ENCODE measurements around the gene RASGEF1C. TPM values are rescaled to one million over a fixed set of nuclear protein-coding genes. Genes with fewer than 3 reads are reported as not detected.

The RASGEF1C gene
- total RNA-seq, 4 donors from 2014 or later: 1.2 to 3.1 (median 2.5) TPM

- no peak overlapping the region for H3K27ac ChIP-seq (replicated peaks in 1 of 4)
These were observed 110.5 kb downstream of the RASGEF1C start for GRCh38 chr5:180098526-180098925.

DNA sequence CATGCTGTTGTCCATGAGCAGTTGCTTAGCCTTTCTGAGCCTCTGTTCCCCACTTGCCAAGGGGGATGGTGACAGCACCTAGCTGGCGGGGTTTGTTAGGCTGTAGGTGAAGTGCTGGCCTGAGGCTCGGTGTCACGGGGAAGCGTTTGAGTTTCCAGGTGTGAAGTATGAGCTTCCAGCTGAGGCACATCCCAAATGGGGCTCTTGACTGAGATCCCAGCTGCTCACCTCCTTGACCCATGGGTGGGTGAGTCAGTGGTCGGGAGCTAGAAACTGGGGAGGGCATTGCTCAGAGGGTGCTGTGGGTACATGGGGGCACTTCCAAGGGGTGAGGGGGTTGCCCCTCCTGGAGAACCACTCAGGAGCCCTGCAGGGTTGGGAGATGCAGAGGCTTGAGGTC, 111.1 kb downstream of the RASGEF1C start:
- H3K27me3 ChIP-seq: peaks cover 0 to 5% (median 0%) of the 10 kb centered on the region in 4 donors
- no peaks in the 10 kb centered on the region for H3K4me1 ChIP-seq
- no peaks in the 10 kb centered on the region for H3K9me3 ChIP-seq
- intact Hi-C loops (cut with DNase I): no loop called here
- WGBS: 77% methylated on average over 5 of the region's 5 CpGs
- no peak overlapping the region for H3K4me3 ChIP-seq
- no peak for TF ChIP-seq EP300 (IDR thresholded peaks at IDR 0.05)
- no peak for TF ChIP-seq POLR2A (IDR thresholded peaks at IDR 0.05; ENCODE audit: low read depth)
- TF ChIP-seq POLR2AphosphoS5 (IDR thresholded peaks at IDR 0.05): no peak
- TF ChIP-seq, protein P1, sequence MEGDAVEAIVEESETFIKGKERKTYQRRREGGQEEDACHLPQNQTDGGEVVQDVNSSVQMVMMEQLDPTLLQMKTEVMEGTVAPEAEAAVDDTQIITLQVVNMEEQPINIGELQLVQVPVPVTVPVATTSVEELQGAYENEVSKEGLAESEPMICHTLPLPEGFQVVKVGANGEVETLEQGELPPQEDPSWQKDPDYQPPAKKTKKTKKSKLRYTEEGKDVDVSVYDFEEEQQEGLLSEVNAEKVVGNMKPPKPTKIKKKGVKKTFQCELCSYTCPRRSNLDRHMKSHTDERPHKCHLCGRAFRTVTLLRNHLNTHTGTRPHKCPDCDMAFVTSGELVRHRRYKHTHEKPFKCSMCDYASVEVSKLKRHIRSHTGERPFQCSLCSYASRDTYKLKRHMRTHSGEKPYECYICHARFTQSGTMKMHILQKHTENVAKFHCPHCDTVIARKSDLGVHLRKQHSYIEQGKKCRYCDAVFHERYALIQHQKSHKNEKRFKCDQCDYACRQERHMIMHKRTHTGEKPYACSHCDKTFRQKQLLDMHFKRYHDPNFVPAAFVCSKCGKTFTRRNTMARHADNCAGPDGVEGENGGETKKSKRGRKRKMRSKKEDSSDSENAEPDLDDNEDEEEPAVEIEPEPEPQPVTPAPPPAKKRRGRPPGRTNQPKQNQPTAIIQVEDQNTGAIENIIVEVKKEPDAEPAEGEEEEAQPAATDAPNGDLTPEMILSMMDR (IDR thresholded peaks at IDR 0.05): no peak
- DNase-seq (ENCODE audit: extremely low spot score): no peak
- H3K27ac ChIP-seq (replicated peaks in 1 of 4): no peak overlapping the region
- no peaks in the 10 kb centered on the region for H3K36me3 ChIP-seq

More at GRCh38 chr5:180098526-180098925, 110.5 kb downstream of the RASGEF1C start:
- Histone ChIP-seq H3K4me3 (no peak overlapping the region), H3K4me1 (no peaks in the 10 kb centered on the region), H3K27me3 (peaks cover 0 to 5% (median 0%) of the 10 kb centered on the region in 4 donors), H3K9me3 (no peaks in the 10 kb centered on the region), H3K36me3 (no peaks in the 10 kb centered on the region)
- no peak for TF ChIP-seq POLR2AphosphoS5 (IDR thresholded peaks at IDR 0.05)
- no peak for DNase-seq (ENCODE audit: extremely low spot score)
- WGBS: 89% methylated on average over 8 of the region's 8 CpGs
- intact Hi-C loops (cut with DNase I): no loop called here

GRCh38 chr5:180097163-180097894, 111.7 kb downstream of the RASGEF1C start:
- no peak overlapping the region for H3K27ac ChIP-seq (replicated peaks in 1 of 4)
- DNase-seq (ENCODE audit: extremely low spot score): no peak
- no peak overlapping the region for H3K4me3 ChIP-seq
- WGBS: 91% methylated on average over 10 of the region's 11 CpGs
- intact Hi-C loops (cut with DNase I): no loop called here
- peaks cover 0 to 5% (median 0%) of the 10 kb centered on the region in 4 donors for H3K27me3 ChIP-seq
- no peaks in the 10 kb centered on the region for H3K36me3 ChIP-seq
- H3K9me3 ChIP-seq: no peaks in the 10 kb centered on the region
- TF ChIP-seq EP300 (IDR thresholded peaks at IDR 0.05) (no peak), POLR2A (IDR thresholded peaks at IDR 0.05; ENCODE audit: low read depth) (no peak), POLR2AphosphoS5 (IDR thresholded peaks at IDR 0.05) (no peak)
- TF ChIP-seq, protein P1 (IDR thresholded peaks at IDR 0.05): no peak
- H3K4me1 ChIP-seq: no peaks in the 10 kb centered on the region

DNA sequence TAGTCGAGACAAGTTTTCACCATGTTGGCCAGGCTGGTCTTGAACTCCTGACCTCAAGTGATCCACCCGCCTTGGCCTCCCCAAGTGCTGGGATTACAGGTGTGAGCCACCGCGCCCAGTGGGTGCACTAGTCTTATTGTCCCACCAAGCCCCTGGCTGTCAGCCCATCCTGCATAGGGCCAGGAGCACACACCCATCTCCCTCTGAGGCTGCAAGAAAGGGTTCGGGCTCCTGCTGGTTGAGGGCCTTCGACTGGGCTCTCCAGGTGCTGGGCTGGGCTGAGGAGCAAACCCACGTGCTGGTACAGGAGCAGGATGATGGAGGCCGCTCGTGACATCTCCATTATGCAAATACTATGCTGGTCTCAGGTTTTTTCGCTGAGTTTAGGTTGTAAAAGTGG, 112.4 kb downstream of the RASGEF1C start:
- Histone ChIP-seq H3K27me3 (peaks cover 0 to 5% (median 0%) of the 10 kb centered on the region in 4 donors), H3K4me1 (no peaks in the 10 kb centered on the region), H3K4me3 (no peak overlapping the region), H3K27ac (replicated peaks in 1 of 4) (no peak overlapping the region), H3K9me3 (no peaks in the 10 kb centered on the region), H3K36me3 (no peaks in the 10 kb centered on the region)
- TF ChIP-seq POLR2AphosphoS5 (IDR thresholded peaks at IDR 0.05) (no peak), POLR2A (IDR thresholded peaks at IDR 0.05; ENCODE audit: low read depth) (no peak), EP300 (IDR thresholded peaks at IDR 0.05) (no peak)
- TF ChIP-seq, protein P1 (IDR thresholded peaks at IDR 0.05): no peak
- intact Hi-C loops (cut with DNase I): no loop called here
- DNase-seq (ENCODE audit: extremely low spot score): no peak
- 94% methylated on average over 4 of the region's 10 CpGs for WGBS

- no peaks in the 10 kb centered on the region for H3K36me3 ChIP-seq
- DNase-seq (ENCODE audit: extremely low spot score): no peak
- TF ChIP-seq, protein P1 (IDR thresholded peaks at IDR 0.05): no peak
- no peak for TF ChIP-seq EP300 (IDR thresholded peaks at IDR 0.05)
- no peak for TF ChIP-seq POLR2AphosphoS5 (IDR thresholded peaks at IDR 0.05)
- TF ChIP-seq POLR2A (IDR thresholded peaks at IDR 0.05; ENCODE audit: low read depth): no peak
- intact Hi-C loops (cut with DNase I): no loop called here
- no peak overlapping the region for H3K4me3 ChIP-seq
- peaks cover 0 to 9% (median 9%) of the 10 kb centered on the region in 4 donors for H3K4me1 ChIP-seq
- WGBS: 84% methylated on average over 9 of the region's 9 CpGs
- H3K27me3 ChIP-seq: peaks cover 0 to 5% (median 0%) of the 10 kb centered on the region in 4 donors
- H3K9me3 ChIP-seq: no peaks in the 10 kb centered on the region
- no peak overlapping the region for H3K27ac ChIP-seq (replicated peaks in 1 of 4)
These were observed 113.5 kb downstream of the RASGEF1C start for GRCh38 chr5:180095545-180095944.
